ENCODE measurements around the gene EPB41L2.

GRCh38 chr6:130955755-130956154 is 107.3 kb downstream of the EPB41L2 start:
- TF ChIP-seq CTCF (IDR thresholded peaks at IDR 0.05), result no peak
- TF ChIP-seq POLR2AphosphoS5 (IDR thresholded peaks at IDR 0.05), result no peak
